ENCODE data around the gene IL37.
"Not testable (repeated sequence)": the region's sequence is repeated elsewhere in the genome, so short reads cannot be mapped to it uniquely, and the experiment has no call there.

IL37 gene

DNA sequence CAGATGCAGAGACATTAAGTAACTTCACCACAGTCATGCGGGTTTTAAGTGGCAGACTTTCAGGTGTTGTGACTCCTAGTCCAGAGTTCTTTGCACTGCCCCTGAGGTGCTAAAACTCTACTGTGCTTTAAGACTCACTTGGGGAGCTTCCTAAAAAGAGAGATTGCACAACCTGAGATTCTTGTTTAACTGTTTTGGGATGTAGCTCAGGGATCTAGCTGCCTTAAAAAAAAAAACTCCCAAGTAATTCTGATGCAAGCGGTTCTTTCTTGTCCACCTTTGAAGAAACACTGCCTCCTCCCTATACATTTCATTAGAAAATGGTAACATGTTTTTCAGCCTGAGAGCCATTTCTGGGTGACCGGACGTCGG, 13.0 kb downstream of the IL37 start:
- no peak for DNase-seq

GRCh38 chr2:112924360-112924759, 13.4 kb downstream of the IL37 start:
- DNase-seq, result no peak

- DNase-seq, result no peak
Measured at GRCh38 chr2:112924821-112925220, 13.9 kb downstream of the IL37 start.

DNA sequence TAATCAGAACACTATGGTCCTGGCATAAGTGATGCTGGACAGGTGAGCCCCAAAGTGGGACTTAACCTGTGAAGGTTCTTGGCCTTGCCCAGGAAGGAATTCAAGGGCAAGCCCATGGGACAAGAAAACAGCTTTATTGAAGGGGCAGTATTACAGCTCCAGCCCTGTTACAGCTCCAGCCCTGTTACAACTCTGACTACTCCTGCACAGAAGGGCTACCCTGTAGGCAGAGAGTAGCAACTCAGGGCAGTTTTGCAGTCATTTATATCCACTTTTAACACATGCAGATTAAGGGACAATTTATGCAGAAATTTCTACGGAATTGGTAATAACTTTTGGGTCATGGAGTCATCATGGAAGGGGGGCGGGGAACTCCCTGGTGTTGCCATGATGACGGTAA, 15.7 kb downstream of the IL37 start:
- DNase-seq, result no peak

DNA sequence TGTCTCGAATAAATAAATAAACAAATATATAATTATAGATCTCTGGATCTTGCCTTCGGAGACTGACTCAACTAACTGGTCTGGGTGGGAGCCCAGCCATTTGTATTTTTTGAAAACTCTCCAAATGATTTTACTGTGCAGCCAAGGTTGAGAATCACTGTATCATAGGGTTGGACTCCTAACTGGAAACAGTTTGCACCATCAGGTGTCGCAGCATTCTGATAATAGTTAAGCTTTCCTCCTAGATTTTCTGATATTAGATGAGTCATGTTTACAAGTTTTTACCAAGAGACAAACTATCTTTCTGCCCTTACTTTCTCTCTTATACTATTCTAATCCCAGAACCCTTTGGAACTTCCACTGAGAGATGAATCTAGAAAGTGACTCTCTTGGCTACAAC, 16.8 kb downstream of the IL37 start:
- DNase-seq, result no peak

GRCh38 chr2:112933261-112933660, 22.3 kb downstream of the IL37 start:
- DNase-seq, result no peak

DNA sequence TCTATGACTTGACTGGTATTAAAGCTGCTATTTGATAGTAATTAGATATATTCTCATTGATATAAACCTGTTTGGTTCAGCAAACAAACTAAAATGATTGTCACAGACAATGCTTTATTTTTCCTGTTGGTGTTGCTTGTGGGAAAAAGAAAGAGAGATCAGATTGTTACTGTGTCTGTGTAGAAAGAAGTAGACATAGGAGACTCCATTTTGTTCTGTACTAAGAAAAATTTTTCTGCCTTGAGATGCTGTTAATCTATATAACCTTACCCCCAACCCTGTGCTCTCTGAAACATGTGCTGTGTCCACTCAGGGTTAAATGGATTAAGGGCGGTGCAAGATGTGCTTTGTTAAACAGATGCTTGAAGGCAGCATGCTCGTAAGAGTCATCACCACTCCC, 23.2 kb downstream of the IL37 start:
- DNase-seq, result not testable (repeated sequence)

- DNase-seq, result peak in 1 of 2 donors; percentile 27
Measured at GRCh38 chr2:112936927-112937232, 25.9 kb downstream of the IL37 start.

- no peak for DNase-seq
Measured at GRCh38 chr2:112938904-112939303, 27.9 kb downstream of the IL37 start.

DNA sequence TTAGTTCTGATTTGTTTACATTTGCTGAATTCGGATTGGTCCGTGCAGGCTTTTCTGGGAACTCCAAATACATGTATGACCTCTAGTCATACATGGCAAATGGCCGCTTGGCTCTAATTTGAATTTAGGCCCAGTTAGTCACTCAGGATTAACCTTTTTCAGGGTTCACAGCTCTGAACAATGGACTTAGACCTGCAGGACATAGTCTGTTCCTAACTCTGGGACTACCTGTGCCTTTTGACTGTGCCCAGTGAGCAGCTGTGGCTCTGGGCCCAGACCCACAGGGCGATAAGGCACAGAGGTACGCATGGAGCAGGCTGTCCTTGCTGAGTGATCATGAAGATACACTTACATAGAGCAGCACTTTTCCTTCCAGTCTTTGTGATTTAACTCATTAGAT, 28.5 kb downstream of the IL37 start:
- DNase-seq, result no peak

DNA sequence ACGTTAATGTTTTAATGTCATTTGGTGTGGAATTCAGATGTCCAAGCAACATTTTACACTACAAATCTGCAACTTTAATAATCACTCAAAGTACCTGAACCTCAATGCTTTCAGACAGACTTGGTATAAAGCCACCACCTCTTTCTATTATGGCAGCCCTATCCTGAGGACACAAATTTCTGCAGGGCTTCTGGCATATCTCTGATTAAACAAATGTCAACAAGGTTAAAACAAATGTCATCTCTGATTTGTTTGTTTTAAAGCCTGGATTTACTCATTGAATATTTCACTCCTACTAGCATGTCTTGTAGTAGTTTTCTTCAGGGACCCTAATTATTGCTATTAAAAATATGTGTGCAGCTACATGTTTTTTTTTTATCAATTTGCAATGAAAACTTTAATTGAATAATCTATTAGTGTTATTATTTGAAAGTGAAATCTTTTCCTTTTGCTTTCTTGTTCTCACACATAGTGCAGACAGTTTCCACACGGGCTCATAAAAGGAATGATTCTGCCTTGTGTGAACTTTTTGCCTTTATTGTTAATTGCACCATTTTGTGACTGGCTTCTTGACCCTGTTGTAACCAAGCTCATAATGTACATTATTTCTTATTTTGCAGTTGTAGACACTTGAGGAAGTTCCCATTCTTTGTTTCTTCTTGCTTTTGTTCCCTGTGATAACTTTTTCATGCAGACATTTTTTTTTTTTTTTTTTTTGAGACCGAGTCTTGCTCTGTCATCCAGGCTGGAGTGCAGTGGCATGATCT, 30.1 kb downstream of the IL37 start:
- peak; percentile 52 to 66 for DNase-seq

DNA sequence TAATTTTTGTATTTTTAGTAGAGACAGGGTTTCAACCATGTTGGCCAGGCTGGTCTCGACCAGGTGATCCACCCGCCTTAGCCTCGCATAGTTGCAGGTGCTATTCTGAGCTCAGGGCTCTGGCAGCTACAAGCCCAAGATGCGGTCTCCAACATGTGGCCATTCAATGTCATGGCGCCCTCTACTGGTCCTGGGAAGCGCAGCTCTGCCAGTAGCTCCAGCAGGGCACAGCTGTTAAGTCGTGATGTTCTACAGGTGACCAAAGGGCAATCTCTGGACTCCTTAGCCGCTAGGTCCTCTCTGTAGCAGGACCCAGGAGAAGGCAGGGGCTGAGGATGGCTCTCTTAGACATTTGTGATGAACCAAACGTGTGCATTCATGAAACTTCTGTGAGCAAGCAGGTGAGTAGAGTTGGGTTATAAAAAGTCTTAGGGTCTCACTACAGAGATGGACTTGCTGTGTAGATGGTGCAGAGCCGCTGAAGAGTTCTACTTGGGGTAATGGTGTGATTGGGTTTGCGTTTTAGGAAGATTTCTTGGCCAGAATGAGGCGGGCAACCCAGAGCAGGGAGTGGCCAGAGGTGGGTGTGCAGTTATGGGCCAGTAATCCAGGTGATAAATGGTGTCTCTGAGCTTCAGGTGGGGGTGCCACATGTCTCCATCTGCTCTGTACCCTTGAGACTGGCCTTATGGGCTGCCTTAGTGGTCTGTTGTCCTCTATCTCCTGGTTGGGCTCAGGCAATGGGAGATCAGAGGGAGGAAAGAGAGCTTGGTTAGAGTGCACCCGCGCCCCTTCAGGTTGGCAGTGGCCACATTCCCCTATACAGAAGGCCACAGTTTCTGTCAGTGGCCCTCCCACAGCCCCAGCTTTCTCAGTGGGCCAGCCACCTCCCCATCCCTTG, 31.0 kb downstream of the IL37 start:
- peak; percentile 78 to 94 for DNase-seq

DNA sequence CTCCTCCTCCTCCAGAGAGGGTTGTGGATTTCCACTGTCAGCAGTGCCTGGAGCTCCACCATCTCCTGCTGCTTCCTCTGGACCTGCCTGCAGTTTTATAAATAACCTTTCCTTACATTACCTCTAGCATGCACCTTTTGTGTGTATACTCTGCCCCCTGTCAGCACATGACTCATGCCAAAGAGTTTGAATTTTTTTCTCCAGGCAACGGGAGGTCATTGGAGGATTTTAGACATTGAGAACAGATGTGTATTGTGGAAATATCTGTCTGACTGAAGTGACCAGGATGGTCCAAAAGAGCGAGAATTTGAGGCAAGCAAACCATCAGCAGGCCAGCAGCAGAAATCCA, 31.7 kb downstream of the IL37 start:
- DNase-seq, result no peak

GRCh38 chr2:112944971-112945370, 34.0 kb downstream of the IL37 start:
- DNase-seq, result no peak

- no peak for DNase-seq
Measured at GRCh38 chr2:112946086-112946485, 35.1 kb downstream of the IL37 start.

- no peak for DNase-seq
Measured at GRCh38 chr2:112947374-112947773, 36.4 kb downstream of the IL37 start.

DNA sequence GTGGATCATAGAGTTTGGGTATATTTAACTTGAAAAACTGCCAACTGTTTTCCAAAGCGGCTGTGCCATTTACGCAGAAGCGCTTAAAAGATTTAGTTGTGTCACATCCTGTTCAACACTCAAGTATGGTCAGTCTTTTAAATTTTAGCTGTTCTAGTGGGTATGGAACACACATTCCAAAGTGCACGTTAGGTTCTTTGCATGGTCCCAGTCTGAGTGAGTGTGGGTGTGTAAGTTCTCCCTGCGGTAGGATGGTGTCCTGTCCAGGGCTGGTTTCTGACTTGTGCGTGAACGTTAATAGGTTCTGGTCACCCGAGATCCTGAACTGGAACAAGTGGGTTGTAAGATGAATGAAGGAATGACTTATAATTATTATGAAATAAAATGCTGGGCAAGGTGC, 38.5 kb downstream of the IL37 start:
- no peak for DNase-seq

DNA sequence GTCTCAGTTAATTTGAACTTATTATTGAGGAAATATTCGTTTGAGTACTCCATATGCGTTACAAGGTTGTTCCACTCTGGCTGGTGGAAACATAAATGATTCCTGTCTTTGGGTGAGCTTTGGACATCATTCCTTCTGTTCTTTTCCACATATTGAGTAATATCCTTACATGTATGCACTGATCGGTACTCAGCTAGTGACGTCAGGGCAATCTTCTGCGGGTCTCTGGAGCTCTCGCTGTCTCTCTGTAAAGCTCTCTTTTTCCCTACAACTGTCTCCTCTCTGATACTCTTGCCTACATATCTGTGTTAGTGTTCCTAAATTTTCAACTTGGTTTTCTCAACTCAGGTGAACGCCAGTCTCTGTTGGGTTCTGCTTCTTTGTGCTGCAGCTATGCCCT, 43.4 kb downstream of the IL37 start:
- no peak for DNase-seq

- DNase-seq, result no peak
Measured at GRCh38 chr2:112957511-112957910, 46.5 kb downstream of the IL37 start.

GRCh38 chr2:112958428-112959108, 47.6 kb downstream of the IL37 start:
- peak; percentile 63 to 76 for DNase-seq

- DNase-seq, result no peak
Measured at GRCh38 chr2:112959109-112959812, 48.3 kb downstream of the IL37 start.

DNA sequence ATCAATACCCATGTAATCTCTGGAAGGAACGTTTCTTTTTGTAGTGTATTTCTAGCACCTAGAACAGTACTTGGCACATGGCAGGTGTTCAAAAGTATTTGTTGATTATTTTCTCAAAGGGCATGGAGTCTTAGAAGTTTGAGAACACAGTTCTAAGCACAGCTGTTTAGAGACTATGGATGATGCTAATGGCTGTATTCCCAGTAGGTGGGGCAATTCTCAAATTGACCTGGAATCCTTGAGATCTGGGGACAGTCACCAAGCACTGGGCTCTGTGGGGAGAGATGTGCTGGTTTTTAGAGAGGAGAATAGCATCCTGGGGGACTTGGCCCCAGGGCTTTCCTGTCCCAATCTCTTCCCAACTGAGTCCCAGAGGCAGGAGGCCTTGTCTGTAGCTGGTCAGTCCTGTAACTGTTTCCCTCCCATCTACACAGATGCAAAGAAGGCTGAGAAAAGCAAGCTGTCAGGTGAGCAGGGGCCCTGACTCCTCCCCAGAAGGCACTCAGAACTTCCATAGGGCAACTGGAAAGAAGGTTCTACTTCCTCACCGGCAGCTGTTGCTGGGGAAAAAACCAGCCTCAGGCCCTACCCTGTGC, 49.4 kb downstream of the IL37 start:
- DNase-seq, result no peak
